ENCODE data around the gene NPTX1.

NPTX1 gene

GRCh38 chr17:80498920-80499410 lies 22.6 kb upstream of the NPTX1 start:
- no peak for DNase-seq (ENCODE audit: low read depth in 2 of 2)
- TF ChIP-seq CTCF (IDR thresholded peaks at IDR 0.05; ENCODE audit: low read depth, low read length) = no peak
- H3K4me3 ChIP-seq (replicated peaks in 1 of 2; ENCODE audit: low read depth in 2 of 2, low read length in 2 of 2) = no peak overlapping the region

- DNase-seq (ENCODE audit: low read depth in 2 of 2) = peak; percentile 45 to 51
- TF ChIP-seq CTCF (IDR thresholded peaks at IDR 0.05; ENCODE audit: low read depth, low read length) = no peak
- no peak overlapping the region for H3K4me3 ChIP-seq (replicated peaks in 1 of 2; ENCODE audit: low read depth in 2 of 2, low read length in 2 of 2)
These were observed 22.0 kb upstream of the NPTX1 start for GRCh38 chr17:80498242-80498919.

GRCh38 chr17:80497726-80498241 lies 21.4 kb upstream of the NPTX1 start:
- DNase-seq (ENCODE audit: low read depth in 2 of 2) = no peak
- TF ChIP-seq CTCF (IDR thresholded peaks at IDR 0.05; ENCODE audit: low read depth, low read length) = no peak
- H3K4me3 ChIP-seq (replicated peaks in 1 of 2; ENCODE audit: low read depth in 2 of 2, low read length in 2 of 2) = no peak overlapping the region

- DNase-seq (ENCODE audit: low read depth in 2 of 2) = no peak
- no peak for TF ChIP-seq CTCF (IDR thresholded peaks at IDR 0.05; ENCODE audit: low read depth, low read length)
- no peak overlapping the region for H3K4me3 ChIP-seq (replicated peaks in 1 of 2; ENCODE audit: low read depth in 2 of 2, low read length in 2 of 2)
These were observed 18.1 kb upstream of the NPTX1 start for GRCh38 chr17:80494547-80494946.

DNA sequence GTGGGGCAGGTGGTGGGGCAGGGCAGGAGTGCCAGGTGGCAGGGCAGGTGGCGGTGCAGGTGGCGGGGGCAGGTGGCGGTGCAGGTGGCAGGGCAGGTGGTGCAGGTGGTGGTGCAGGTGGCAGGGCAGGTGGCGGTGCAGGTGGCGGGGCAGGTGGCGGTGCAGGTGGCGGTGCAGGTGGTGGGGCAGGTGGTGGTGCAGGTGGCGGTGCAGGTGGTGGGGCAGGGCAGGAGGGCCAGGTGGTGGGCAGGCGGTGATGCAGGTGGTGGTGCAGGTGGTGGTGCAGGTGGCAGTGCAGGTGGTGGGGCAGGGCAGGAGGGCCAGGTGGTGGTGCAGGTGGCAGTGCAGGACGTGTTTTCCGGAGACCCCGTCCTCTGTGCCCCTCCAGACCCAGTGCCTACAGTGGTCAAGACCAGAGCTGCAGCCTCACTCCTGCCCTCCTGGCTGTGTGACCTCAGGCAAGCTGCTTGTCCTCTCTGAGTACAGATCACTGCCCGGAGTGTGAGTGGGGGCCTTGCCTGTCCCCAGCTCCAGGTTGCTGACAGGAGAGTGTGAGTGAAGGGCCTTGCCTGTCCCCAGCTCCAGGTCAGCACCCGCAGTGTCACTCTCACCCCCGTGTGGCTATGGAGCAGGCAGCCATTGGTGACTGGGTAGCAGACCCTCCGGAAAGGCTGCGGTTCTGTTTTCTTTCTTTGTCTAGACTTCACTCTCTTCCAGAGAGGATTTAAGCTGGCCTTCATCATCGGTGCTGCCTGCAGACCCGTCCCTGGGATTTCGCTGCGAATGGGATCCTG lies 16.1 kb upstream of the NPTX1 start:
- no peak for TF ChIP-seq CTCF (IDR thresholded peaks at IDR 0.05; ENCODE audit: low read depth, low read length)
- no peak for DNase-seq (ENCODE audit: low read depth in 2 of 2)
- H3K4me3 ChIP-seq (replicated peaks in 1 of 2; ENCODE audit: low read depth in 2 of 2, low read length in 2 of 2) = no peak overlapping the region

- TF ChIP-seq CTCF (IDR thresholded peaks at IDR 0.05; ENCODE audit: low read depth, low read length) = no peak
- H3K4me3 ChIP-seq (replicated peaks in 1 of 2; ENCODE audit: low read depth in 2 of 2, low read length in 2 of 2) = no peak overlapping the region
- DNase-seq (ENCODE audit: low read depth in 2 of 2) = no peak
These were observed 15.3 kb upstream of the NPTX1 start for GRCh38 chr17:80491478-80492342.

All from cardiac fibroblast (primary cell).